Keratinocyte (primary cell): Measurements from ENCODE around the gene CORO2A.

Experiments
- EZH2 ChIP-seq: IDR thresholded peaks from one replicate; pipeline ENCODE4 v1.6.1; 2012; ENCODE audit warnings: inconsistent platforms, mild to moderate bottlenecking, low read length, moderate library complexity
- TF ChIP-seq, protein P1 (sequence below), 3 experiments: IDR thresholded peaks in 1 of 3; conservative IDR thresholded peaks in 1 of 3; optimal IDR thresholded peaks in 1 of 3; 2 replicates in 2 of 3; 3 replicates in 1 of 3; pipeline versions ENCODE3 to v1.5.1; 2011; ENCODE audit warnings: low read length in 3 of 3, mild to moderate bottlenecking in 3 of 3, moderate library complexity in 2 of 3, control low read depth in 1 of 3, inconsistent platforms in 1 of 3; ENCODE audit not compliant: insufficient read depth in 2 of 3; ENCODE audit errors: extremely low read depth in 1 of 3

GRCh38 chr9:98132806-98133631 lies 59.4 kb downstream of the CORO2A start:
- TF ChIP-seq, protein P1, sequence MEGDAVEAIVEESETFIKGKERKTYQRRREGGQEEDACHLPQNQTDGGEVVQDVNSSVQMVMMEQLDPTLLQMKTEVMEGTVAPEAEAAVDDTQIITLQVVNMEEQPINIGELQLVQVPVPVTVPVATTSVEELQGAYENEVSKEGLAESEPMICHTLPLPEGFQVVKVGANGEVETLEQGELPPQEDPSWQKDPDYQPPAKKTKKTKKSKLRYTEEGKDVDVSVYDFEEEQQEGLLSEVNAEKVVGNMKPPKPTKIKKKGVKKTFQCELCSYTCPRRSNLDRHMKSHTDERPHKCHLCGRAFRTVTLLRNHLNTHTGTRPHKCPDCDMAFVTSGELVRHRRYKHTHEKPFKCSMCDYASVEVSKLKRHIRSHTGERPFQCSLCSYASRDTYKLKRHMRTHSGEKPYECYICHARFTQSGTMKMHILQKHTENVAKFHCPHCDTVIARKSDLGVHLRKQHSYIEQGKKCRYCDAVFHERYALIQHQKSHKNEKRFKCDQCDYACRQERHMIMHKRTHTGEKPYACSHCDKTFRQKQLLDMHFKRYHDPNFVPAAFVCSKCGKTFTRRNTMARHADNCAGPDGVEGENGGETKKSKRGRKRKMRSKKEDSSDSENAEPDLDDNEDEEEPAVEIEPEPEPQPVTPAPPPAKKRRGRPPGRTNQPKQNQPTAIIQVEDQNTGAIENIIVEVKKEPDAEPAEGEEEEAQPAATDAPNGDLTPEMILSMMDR (optimal IDR thresholded peaks at IDR 0.05 in 1 of 3, IDR thresholded peaks at IDR 0.05 in 1 of 3, conservative IDR thresholded peaks at IDR 0.05 in 1 of 3; ENCODE audit: extremely low read depth in 1 of 3, insufficient read depth in 2 of 3, low read length in 3 of 3) = no peak
- no peak for TF ChIP-seq EZH2
